GM08714 (cell line): ENCODE results near the gene SCN4A.
A peak's percentile ranks its signal among the peaks of the same experiment; 100 is the strongest.

Experiments used
- H3K4me3 ChIP-seq: fragments of 200-500 bp; sonication (Bioruptor generic); 2 replicates; pipeline ENCODE4 v1.5.1; 2014; ENCODE audit warnings: mild to moderate bottlenecking, low read length, inconsistent platforms
- ZNF274 ChIP-seq: IDR thresholded peaks from 2 replicates; pipeline ENCODE4 v1.6.1; 2012; ENCODE audit warnings: mild to moderate bottlenecking, low read depth, low read length

SCN4A gene

GRCh38 chr17:64005734-64006167 is 33.0 kb upstream of the SCN4A start:
- no peak for TF ChIP-seq ZNF274
- H3K4me3 ChIP-seq = no peak overlapping the region

- H3K4me3 ChIP-seq = no peak overlapping the region
- TF ChIP-seq ZNF274 = no peak
Measured at GRCh38 chr17:64004903-64005733, 32.4 kb upstream of the SCN4A start.

GRCh38 chr17:64004218-64004770 is 31.6 kb upstream of the SCN4A start:
- no peak for TF ChIP-seq ZNF274
- no peak overlapping the region for H3K4me3 ChIP-seq

GRCh38 chr17:64003526-64004121 is 30.9 kb upstream of the SCN4A start:
- no peak for TF ChIP-seq ZNF274
- no peak overlapping the region for H3K4me3 ChIP-seq

GRCh38 chr17:64002658-64003525 is 30.2 kb upstream of the SCN4A start:
- no peak overlapping the region for H3K4me3 ChIP-seq
- no peak for TF ChIP-seq ZNF274

GRCh38 chr17:64001763-64002529 is 29.2 kb upstream of the SCN4A start:
- H3K4me3 ChIP-seq = no peak overlapping the region
- no peak for TF ChIP-seq ZNF274

GRCh38 chr17:64001091-64001579 is 28.4 kb upstream of the SCN4A start:
- no peak overlapping the region for H3K4me3 ChIP-seq
- no peak for TF ChIP-seq ZNF274

- TF ChIP-seq ZNF274 = no peak
- H3K4me3 ChIP-seq = no peak overlapping the region
Measured at GRCh38 chr17:63999680-64000531, 27.2 kb upstream of the SCN4A start.

GRCh38 chr17:63998721-63999679 is 26.3 kb upstream of the SCN4A start:
- peak overlapping the region; percentile 71; the same call in 1 of the 2 replicates for H3K4me3 ChIP-seq
- TF ChIP-seq ZNF274 = no peak

- H3K4me3 ChIP-seq = peak within 1 kb of the TSS; percentile 71; the same call in 1 of the 2 replicates
- TF ChIP-seq ZNF274 = no peak
Measured at GRCh38 chr17:63998050-63998720, 25.5 kb upstream of the SCN4A start, which contains the start of gene PRR29. Gene PRR29 (plus strand): TSS chr17:63998351. CDS start chr17:63998365, 14 bp downstream.
